Adrenal gland (tissue), 5 donors: ENCODE measurements around the gene AUTS2.

Source experiments
- CTCF ChIP-seq, 6 experiments: fragments of 450-650 bp in 4 of 6; fragments of 200-600 bp in 2 of 6; sonication (generic) in 1 of 6; IDR thresholded peaks; 1 replicate in 5 of 6; 2 replicates in 1 of 6; pipeline versions ENCODE4 v1.5.1 to v1.8.0; 2016 to 2021; ENCODE audit warnings: antibody characterized with exemption in 6 of 6, mild to moderate bottlenecking in 2 of 6, moderate library complexity in 1 of 6
- POLR2A ChIP-seq, 2 donors: fragments of 450-650 bp; IDR thresholded peaks; one replicate each; pipeline ENCODE4 v1.6.1; 2017; ENCODE audit warnings: antibody characterized with exemption in 2 of 2, mild to moderate bottlenecking in 2 of 2, moderate library complexity in 1 of 2
- donor health status: DM: no; HTN: no; CAD: no.

- no peak for TF ChIP-seq POLR2A (IDR thresholded peaks at IDR 0.05)
- TF ChIP-seq CTCF (IDR thresholded peaks at IDR 0.05): no peak
Observed at GRCh38 chr7:70701477-70701876, 1103.2 kb downstream of the AUTS2 start.
